Muscle of arm (tissue), 12 donors: ENCODE measurements around the gene TM4SF1. TPM values are rescaled to one million over a fixed set of nuclear protein-coding genes. Genes with fewer than 3 reads are reported as not detected.
"Not testable (repeated sequence)": the region's sequence is repeated elsewhere in the genome, so short reads cannot be mapped to it uniquely, and the experiment has no call there.

Experiments
- DNase-seq: peaks from one replicate; pipeline ENCODE4 v3.0.0-alpha.2; 2013
- polyA plus RNA-seq, 12 donors: library from polyadenylated mRNA; unstranded; fragments of 120-200 nt; gene quantifications; one replicate each; pipeline ENCODE4 v1.2.1, GENCODE V29; 2013; ENCODE audit not compliant: insufficient read length in 12 of 12

TM4SF1 gene
- polyA plus RNA-seq, 12 donors, result 32.8 to 56.0 (median 41.0) TPM; not detected in 1

DNA sequence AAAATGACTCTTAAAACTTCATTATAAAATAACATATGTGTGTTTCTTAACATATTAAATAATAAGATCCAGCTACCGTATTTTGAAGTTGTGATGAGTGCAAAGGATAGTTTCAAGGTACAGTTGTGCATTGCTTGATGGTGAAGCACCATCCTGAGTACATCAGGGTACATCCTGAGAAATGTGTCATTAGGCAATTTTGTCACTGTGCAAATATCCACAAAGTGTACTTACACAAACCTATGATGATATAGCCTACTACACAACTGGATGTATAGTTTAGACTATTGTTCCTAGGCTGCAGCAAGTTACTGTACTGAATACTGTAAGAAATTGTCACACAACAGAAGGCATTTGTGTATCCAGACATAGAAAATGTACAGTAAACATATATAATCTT is 20.8 kb upstream of the TM4SF1 start:
- DNase-seq, result no peak

GRCh38 chr3:149397528-149397927 is 20.1 kb upstream of the TM4SF1 start:
- no peak for DNase-seq

DNA sequence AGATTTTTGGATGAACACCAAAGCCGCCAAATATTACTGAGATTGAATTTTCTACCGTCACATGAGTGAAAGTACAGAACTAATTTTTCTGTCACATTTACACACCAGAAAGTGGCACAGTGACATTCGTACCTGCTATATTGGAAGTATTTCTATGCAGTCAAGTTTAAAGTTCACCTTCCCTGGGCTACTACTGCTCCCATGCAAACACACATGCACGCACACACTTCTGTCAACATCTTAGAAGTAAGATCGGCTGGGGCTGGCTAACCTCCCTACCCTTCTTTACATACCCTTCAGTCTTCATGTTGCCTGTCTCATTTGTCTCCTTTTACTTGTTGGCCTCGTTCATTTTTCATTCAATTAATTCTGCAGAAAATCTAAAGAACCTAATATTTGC is 19.0 kb upstream of the TM4SF1 start:
- DNase-seq, result no peak

DNA sequence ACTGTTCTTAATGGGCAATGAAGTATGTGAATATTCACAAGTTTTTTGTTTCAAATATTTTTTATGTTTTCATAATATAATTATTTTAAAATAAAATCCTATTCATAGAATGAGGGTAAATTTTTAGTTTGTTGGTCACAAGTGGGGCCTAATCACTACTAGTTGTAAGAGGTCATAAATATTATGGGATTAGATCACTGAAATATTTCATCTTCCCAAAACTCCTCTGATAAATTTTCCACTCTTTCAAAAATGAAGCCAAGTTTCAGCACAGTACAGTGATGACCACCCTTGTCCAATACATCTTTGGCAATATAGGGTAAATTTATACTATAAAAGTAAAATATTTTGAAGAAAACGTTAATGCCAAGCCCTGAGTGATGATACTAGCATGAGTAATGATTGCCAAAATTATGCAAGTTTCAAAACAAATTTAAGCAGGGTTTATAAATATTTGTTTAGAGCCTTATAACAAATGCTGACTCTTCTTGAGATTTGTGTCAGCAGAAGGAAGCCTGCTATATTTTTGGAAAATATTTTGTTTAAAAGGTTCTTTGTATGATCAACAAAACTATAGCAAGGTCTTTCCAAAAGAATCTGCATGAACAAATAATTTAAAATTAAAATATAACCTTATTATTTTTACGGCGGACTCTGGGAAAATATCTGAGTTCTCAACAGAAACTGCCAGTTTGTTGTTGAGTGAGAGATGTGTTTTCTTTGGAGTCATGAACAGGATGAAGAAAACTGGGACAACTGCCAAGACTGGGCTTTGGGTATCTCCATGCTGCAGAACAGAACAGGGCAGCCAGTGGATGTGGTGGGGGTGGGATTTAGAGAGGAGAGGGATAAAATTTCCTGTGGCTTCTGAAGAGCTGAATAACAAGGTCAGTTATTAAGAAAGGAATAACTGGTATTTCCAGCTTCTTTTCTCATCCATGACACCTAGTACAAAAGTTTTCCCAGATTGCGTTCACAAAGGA is 17.9 kb upstream of the TM4SF1 start:
- peak; percentile 24 for DNase-seq

- peak; percentile 53 for DNase-seq
Measured at GRCh38 chr3:149393345-149394160, 16.1 kb upstream of the TM4SF1 start.

- DNase-seq, result no peak
Measured at GRCh38 chr3:149391960-149392359, 14.5 kb upstream of the TM4SF1 start.

GRCh38 chr3:149390772-149391212 is 13.3 kb upstream of the TM4SF1 start:
- DNase-seq, result no peak

DNA sequence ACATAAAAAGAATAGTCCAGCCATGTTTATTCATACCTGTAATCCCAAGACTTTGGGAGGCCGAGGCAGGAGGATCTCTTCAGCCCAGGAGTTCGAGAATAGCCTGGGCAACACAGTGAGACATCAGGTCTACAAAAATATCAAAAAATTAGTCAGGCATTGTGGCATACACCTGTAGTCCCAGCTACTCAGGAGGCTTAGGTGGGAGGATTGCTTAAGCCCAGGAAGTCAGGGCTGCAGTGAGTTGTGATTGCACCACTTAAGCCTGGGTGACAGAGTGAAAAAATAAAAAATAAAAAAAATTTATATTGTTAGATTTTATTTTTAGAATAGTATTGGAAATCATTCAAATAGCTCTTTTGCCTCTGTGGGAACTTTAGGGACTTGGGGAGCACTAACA is 12.8 kb upstream of the TM4SF1 start:
- DNase-seq, result no peak

DNA sequence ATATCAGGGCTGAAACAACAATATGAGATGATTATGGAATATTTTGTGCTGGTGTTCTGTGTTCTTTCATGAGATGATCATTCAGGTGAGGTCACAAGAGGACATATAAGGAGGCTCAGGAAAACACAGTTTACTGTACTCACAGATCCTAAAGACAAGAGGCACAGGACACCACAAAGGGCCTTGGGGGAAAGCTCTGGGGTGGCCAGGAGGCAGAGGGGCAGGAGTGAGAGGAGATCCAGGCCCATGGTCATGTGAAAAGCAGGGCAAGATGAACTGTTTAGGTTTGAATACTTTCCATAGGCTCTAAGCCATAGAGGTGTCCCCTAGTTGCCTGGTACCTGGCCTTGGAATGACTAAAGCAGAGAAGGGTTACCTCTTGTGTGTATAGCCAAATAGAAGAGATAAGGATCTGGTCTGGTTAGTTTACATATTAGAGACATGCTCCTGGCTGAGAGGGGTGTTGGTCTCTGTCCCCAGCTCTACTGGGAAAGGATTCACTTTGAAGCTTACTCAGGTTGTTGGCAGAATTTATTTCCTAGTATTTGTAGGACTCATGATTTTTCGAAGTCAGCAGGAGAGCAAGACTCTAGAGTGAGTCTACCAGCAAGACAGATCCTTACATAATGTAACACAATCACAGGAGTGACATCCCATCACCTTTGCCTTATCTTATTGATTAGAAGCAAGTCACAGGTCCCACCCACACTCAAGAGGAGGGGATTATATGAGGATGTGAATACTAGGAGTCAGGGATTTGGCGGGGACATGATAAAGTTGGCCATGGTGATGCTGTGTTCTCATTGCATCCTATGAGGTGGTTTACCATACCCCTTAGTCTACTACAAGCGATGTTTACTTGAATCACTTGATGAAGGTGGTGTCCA is 11.3 kb upstream of the TM4SF1 start:
- no peak for DNase-seq

DNA sequence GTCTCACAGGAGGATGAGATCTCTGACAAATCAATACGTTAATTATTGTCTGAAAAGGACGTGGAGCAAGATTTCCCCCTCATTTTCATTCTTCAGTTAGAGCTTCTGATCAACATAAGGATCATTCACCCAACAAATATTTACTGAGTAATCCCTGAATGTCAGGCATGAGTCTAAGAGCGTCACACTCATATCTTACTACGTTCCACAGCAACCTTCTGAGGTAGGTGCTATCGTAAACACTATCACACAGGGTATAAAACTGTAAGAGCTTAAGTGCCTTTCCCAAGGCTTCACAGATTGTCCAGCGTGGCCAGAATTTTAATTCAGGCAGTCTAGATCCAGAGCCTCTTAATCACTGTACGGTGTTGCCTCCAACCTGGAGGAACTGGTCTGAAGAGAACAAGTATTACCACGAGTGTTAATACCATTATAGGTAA is 10.6 kb upstream of the TM4SF1 start:
- no peak for DNase-seq

GRCh38 chr3:149386299-149386606 is 8.8 kb upstream of the TM4SF1 start:
- no peak for DNase-seq

GRCh38 chr3:149385617-149386298 is 8.3 kb upstream of the TM4SF1 start:
- DNase-seq, result no peak

GRCh38 chr3:149384911-149385321 is 7.5 kb upstream of the TM4SF1 start:
- DNase-seq, result no peak

DNA sequence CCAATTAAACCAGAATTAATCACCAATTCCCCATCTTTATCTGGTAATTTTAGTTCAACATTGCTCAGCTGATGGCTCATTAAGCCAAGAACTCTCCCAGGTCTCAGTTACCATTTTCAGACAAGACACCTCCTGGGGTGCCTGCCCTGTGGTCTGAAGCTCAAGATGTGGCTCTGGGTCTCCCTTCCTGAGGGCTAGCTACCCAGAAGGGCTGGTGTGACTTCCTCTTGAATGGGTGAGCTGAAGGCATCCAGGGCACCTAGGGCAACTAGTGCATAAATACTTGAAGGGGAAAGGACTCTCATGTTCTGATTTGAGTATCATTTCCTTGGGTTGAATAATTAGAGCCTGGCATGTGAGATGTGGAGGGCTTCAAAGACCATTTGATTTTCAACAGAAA is 6.7 kb upstream of the TM4SF1 start:
- DNase-seq, result no peak

GRCh38 chr3:149383703-149384102 is 6.3 kb upstream of the TM4SF1 start:
- no peak for DNase-seq

DNA sequence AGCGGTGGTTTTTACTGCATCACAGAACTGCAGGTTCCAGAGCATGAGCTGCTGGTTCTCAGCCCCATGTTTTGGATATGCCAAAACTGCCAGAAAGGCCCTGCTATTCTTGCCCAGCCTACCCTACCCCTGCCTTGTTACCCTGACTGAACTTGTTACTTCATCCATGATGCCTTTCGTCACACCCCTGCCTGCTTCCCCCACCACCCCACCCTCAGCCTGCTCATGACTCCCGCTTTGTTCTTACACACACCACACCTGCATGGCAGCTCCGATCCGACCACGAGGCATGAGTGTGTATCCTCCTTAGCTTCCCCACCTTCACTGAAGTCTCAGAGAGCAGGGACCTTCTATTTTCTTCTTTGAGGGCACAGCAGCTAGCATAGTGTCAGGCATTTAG is 5.1 kb upstream of the TM4SF1 start:
- DNase-seq, result no peak

DNA sequence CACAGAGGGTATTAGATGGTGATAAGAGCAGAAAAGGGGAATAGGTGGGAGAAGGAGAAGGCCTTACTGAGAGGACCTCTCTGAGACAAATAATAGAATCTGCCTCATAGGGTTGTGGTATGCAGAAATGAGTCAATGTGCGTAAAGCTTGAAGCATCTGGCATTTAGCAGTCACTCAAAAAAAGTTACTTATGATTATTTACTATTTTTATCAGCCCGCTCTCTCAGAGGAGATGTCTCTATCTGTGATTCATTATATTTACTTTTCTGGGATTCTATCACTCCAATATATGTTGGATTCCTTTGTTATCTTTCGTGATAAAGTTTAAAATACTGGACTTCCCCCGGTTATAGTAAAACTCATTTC is 4.6 kb upstream of the TM4SF1 start:
- DNase-seq, result no peak

DNA sequence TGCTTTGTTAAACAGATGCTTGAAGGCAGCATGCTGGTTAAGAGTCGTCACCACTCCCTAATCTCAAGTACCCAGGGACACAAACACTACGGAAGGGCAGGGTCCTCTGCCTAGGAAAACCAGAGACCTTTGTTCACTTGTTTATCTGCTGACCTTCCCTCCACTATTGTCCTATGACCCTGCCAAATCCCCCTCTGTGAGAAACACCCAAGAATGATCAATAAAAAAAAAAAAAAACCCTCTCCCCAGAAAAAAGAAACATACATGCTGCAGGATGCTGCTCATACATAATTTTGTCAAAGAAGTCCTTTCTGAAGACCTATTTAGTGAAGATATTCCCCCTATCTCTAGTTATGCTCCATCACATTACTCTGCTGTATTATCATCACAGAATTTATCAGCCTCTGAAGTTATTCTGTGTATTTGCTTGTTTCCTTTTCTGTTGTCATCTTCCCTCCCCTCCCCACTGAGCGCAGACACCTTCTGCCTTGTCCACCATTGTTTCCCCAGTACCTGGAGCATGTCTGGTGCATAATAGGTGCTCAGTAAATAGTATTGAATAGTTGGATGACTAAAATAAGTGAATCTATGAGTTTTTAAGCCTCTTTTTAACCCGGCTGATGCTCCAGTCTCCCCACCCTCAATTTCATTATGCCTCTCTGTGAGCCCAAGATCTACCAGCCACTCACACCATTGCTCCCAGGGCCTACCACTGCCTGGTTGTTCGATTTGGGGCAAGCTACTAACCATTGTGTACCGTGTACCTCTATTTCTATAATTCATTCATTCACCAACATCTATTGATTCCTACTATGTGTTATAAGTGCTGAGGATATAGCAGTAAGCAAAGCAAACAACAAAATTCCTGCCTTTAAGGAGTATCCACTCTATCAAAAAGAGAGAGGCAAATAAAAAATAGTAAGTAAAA is 4.0 kb upstream of the TM4SF1 start:
- DNase-seq, result no peak

DNA sequence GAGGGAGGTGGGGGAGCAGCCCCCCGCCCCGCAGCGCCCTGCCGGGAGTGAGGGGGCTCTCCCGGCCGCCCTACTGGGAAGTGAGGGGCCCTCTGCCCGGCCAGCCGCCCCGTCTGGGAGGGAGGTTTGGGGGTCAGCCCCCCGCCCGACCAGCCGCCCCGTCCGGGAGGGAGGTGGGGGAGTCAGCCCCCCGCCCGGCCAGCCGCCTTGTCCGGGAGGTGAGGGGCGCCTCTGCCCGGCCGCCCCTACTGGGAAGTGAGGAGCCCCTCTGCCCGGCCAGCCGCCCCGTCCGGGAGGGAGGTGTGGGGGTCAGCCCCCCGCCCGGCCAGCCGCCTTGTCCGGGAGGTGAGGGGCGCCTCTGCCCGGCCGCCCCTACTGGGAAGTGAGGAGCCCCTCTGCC is 2.8 kb upstream of the TM4SF1 start:
- not testable (repeated sequence) for DNase-seq
